Upper lobe of left lung (tissue), 4 donors: Measurements from ENCODE around the gene UVSSA.
"Not testable (repeated sequence)": the region's sequence is repeated elsewhere in the genome, so short reads cannot be mapped to it uniquely, and the experiment has no call there.

Experiments used
- CTCF ChIP-seq, 6 experiments: fragments of 450-650 bp in 4 of 6; fragments of 200-600 bp in 2 of 6; sonication (generic) in 2 of 6; IDR thresholded peaks; one replicate each; pipeline ENCODE4 v1.5.1; 2016 to 2019; ENCODE audit warnings: antibody characterized with exemption in 6 of 6
- POLR2AphosphoS5 ChIP-seq, 2 donors: sonication (generic); formaldehyde crosslinking; IDR thresholded peaks; one replicate each; pipeline ENCODE4 v1.5.1; 2017; ENCODE audit warnings: antibody characterized with exemption in 2 of 2

- TF ChIP-seq CTCF, POLR2AphosphoS5 (IDR thresholded peaks at IDR 0.05): not testable (repeated sequence)
Observed at GRCh38 chr4:1333851-1334578, 13.0 kb upstream of the UVSSA start.
